OCI-LY7 (cell line): ENCODE data around the gene RAD51B. TPM values are rescaled to one million over a fixed set of nuclear protein-coding genes. Genes with fewer than 3 reads are reported as not detected.

Experiments
- BruUV-seq: library from RNA; stranded (reverse); fragments of 400-500 nt; replicated peaks from 2 replicates; lab custom pipeline; 2021; lab: Mats Ljungman, UMichigan
- CTCF ChIA-PET: fragments of 300-600 bp; sonication (Branson Sonifier 250); formaldehyde crosslinking; loops from one replicate; lab custom pipeline; 2022; ENCODE audit warnings: antibody characterized with exemption; ENCODE audit not compliant: unreplicated experiment; lab: Charles Lee
- POLR2A ChIA-PET: fragments of 300-600 bp; sonication (Branson Sonifier 250); formaldehyde crosslinking; loops from one replicate; lab custom pipeline; 2022; ENCODE audit warnings: antibody characterized with exemption; lab: Charles Lee
- DNase-seq: peaks from one replicate; pipeline ENCODE4 v3.0.0-alpha.2; 2015; ENCODE audit warnings: low spot score
- H2AFZ ChIP-seq: fragments of 200-600 bp; sonication (generic), shearing (Covaris generic); 2 replicates; pipeline ENCODE4 v1.6.1; 2014; ENCODE audit warnings: mild to moderate bottlenecking, antibody characterized with exemption, low read length, moderate library complexity
- H3K27ac ChIP-seq: fragments of 200-600 bp; sonication (generic); 2 replicates; pipeline ENCODE4 v1.5.1; 2014; ENCODE audit warnings: mixed run types, low read depth, mild to moderate bottlenecking, moderate library complexity, low read length, inconsistent platforms; ENCODE audit not compliant: poor library complexity, severe bottlenecking
- H3K36me3 ChIP-seq: fragments of 200-600 bp; sonication (generic); 2 replicates; pipeline ENCODE4 v1.6.1; 2014; ENCODE audit warnings: mild to moderate bottlenecking, antibody characterized with exemption, low read length, moderate library complexity, mixed read lengths; ENCODE audit not compliant: insufficient read depth
- H3K4me1 ChIP-seq: fragments of 200-600 bp; sonication (generic); 2 replicates; pipeline ENCODE4 v1.5.1; 2014; ENCODE audit warnings: mild to moderate bottlenecking, low read length; ENCODE audit not compliant: insufficient read depth, poor library complexity, severe bottlenecking
- H3K4me2 ChIP-seq: fragments of 200-600 bp; sonication (generic); 2 replicates; pipeline ENCODE4 v1.6.1; 2014; ENCODE audit warnings: mild to moderate bottlenecking, low read length
- H3K4me3 ChIP-seq: fragments of 200-600 bp; sonication (generic); 2 replicates; pipeline ENCODE4 v1.5.1; 2014; ENCODE audit warnings: mild to moderate bottlenecking, low read depth, low read length; ENCODE audit not compliant: poor library complexity, severe bottlenecking
- H3K79me2 ChIP-seq: fragments of 200-600 bp; sonication (generic); 2 replicates; pipeline ENCODE4 v1.6.1; 2016; ENCODE audit warnings: low read depth, mild to moderate bottlenecking, low read length, moderate library complexity, mixed read lengths; ENCODE audit not compliant: insufficient read depth
- H3K9me2 ChIP-seq: fragments of 200-600 bp; sonication (generic); 2 replicates; pipeline ENCODE4 v1.6.1; 2016; ENCODE audit warnings: mild to moderate bottlenecking, low read length, mixed read lengths; ENCODE audit not compliant: insufficient read depth
- H3K9me3 ChIP-seq: fragments of 200-600 bp; sonication (generic); 2 replicates; pipeline ENCODE4 v1.6.1; 2014; ENCODE audit warnings: mild to moderate bottlenecking, mixed run types, low read length, mixed read lengths
- H4K20me1 ChIP-seq: fragments of 200-600 bp; sonication (generic); 2 replicates; pipeline ENCODE4 v1.6.1; 2014; ENCODE audit warnings: mild to moderate bottlenecking, antibody characterized with exemption, low read length, moderate library complexity, mixed read lengths; ENCODE audit not compliant: insufficient read depth
- EZH2phosphoT487 ChIP-seq: fragments of 200-600 bp; sonication (generic); IDR thresholded peaks from 2 replicates; pipeline ENCODE4 v1.6.1; 2018; ENCODE audit warnings: low read depth, borderline replicate concordance, mild to moderate bottlenecking, mixed run types, antibody characterized with exemption, low read length, moderate library complexity, mixed read lengths
- intact Hi-C: fragments of 100-400 bp; cut with micrococcal nuclease; formaldehyde crosslinking; loops from one replicate; pipeline ENCODE4 v1.10.0; 2022; ENCODE audit not compliant: unreplicated experiment
- total RNA-seq, 2 experiments: library from RNA; depleted of rRNA in 1 of 2; stranded (reverse); fragments of >200 nt in 1 of 2; shearing (Covaris generic) in 1 of 2; gene quantifications; 2 replicates each; pipeline ENCODE4 v1.2.3, GENCODE V29; 2014 to 2022
- TF ChIP-seq, protein P1 (sequence below): fragments of 200-600 bp; sonication (generic); conservative IDR thresholded peaks from 2 replicates; pipeline ENCODE4 v1.5.1; 2014; ENCODE audit warnings: mild to moderate bottlenecking, antibody characterized with exemption, low read length, moderate library complexity, mixed read lengths

RAD51B gene
- total RNA-seq, 2 experiments from 2014 or later: 41.4 to 89.9 TPM

DNA sequence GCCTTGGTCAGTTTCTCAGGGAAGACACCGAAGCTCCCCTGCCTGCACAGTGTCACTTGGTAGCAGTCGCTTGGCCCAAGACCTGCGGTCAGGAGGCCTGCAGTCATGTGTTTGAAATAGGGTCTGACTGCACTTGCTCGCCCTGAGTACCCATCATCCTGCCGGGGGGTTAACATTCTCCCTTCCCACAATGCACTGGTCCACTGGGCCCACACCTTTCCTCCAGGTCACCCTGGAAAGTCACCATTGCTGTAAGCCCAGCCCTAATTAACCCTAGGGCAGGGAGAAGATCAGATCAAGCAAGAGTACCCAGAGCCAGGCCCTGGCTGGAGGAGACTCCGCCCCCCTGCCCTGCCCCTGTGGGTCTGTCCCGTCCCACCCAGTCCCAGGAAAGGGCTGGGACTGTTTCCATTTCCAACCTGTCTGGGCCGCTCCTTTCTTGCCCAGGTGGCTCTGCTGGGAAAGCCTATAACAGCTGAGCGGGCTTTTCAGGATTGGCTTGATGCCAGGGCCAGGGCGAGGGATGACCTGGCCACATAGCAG lies 886.2 kb downstream of the RAD51B start:
- Histone ChIP-seq H3K79me2 (no peaks in the 10 kb centered on the region), H3K27ac (no peak overlapping the region), H3K4me3 (no peak overlapping the region), H3K4me2 (no peak overlapping the region), H3K9me2 (no peaks in the 10 kb centered on the region), H3K9me3 (no peaks in the 10 kb centered on the region), H3K4me1 (peaks cover 4% of the 10 kb centered on the region), H3K36me3 (no peaks in the 10 kb centered on the region), H2AFZ (no peak overlapping the region), H4K20me1 (no peaks in the 10 kb centered on the region)
- no peak for DNase-seq
- TF ChIP-seq, protein P1, sequence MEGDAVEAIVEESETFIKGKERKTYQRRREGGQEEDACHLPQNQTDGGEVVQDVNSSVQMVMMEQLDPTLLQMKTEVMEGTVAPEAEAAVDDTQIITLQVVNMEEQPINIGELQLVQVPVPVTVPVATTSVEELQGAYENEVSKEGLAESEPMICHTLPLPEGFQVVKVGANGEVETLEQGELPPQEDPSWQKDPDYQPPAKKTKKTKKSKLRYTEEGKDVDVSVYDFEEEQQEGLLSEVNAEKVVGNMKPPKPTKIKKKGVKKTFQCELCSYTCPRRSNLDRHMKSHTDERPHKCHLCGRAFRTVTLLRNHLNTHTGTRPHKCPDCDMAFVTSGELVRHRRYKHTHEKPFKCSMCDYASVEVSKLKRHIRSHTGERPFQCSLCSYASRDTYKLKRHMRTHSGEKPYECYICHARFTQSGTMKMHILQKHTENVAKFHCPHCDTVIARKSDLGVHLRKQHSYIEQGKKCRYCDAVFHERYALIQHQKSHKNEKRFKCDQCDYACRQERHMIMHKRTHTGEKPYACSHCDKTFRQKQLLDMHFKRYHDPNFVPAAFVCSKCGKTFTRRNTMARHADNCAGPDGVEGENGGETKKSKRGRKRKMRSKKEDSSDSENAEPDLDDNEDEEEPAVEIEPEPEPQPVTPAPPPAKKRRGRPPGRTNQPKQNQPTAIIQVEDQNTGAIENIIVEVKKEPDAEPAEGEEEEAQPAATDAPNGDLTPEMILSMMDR: no peak
- TF ChIP-seq EZH2phosphoT487: no peak
- BruUV-seq: no TSS peak
- CTCF ChIA-PET: no interaction called here
- POLR2A ChIA-PET: no interaction called here
- intact Hi-C loops: no loop called here

DNA sequence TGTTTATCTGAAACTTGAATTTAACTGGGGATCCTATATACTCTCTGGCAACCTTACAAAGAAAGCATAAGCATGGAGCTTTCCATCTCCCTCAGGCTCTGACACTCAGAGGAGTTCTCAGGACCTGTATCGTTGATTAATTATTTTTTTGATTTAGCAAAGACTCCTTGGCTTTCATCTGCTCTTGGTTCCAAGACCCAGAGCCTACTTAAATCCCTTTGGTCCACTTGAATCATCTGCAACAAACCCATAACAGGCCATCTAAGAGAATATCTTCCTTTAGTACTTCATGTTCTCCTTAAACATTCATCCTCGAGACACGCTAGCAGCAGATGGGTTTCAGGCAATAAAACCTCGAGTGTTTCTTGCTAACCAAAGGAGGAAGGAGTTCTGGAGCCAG lies 887.9 kb downstream of the RAD51B start:
- no TSS peak for BruUV-seq

DNA sequence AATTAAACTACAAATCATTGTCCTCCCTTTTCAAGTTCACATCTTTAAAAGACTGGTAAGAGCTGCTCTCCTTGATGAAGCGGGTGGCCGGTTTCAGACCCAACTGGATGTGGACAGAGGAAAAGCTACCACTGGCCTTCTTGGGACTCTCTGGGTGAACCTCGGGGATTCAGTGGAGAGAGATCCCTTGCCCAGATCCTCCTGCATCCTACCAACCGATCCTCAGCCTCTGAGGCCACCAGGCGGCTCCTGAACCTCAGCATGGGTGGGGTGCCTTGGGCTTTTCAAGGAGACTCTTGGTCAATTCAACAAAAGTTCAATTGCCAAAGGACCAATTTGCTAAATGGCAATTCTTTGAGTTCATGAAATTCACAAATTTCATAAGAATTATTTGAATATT lies 888.8 kb downstream of the RAD51B start:
- ChIA-PET CTCF (interaction anchor here (0.9 kb wide), 1 partner anchor 38 kb away, joined by 3 read pairs; no protein-coding TSS in a partner anchor), POLR2A (no interaction called here)
- no TSS peak for BruUV-seq
- no peak overlapping the region for H3K4me3 ChIP-seq
- H3K27ac ChIP-seq: no peak overlapping the region
- intact Hi-C loops: no loop called here
- H3K4me2 ChIP-seq: no peak overlapping the region
- no peaks in the 10 kb centered on the region for H3K4me1 ChIP-seq
- no peaks in the 10 kb centered on the region for H3K79me2 ChIP-seq
- no peaks in the 10 kb centered on the region for H3K36me3 ChIP-seq
- H3K9me2 ChIP-seq: no peaks in the 10 kb centered on the region
- no peak for DNase-seq
- TF ChIP-seq, protein P1: no peak
- TF ChIP-seq EZH2phosphoT487: no peak
- no peaks in the 10 kb centered on the region for H3K9me3 ChIP-seq
- no peak overlapping the region for H2AFZ ChIP-seq
- no peaks in the 10 kb centered on the region for H4K20me1 ChIP-seq

More for the DNA sequence above, 887.9 kb downstream of the RAD51B start:
- Histone ChIP-seq H3K27ac (no peak overlapping the region), H4K20me1 (no peaks in the 10 kb centered on the region), H3K36me3 (no peaks in the 10 kb centered on the region), H3K4me2 (no peak overlapping the region), H3K4me1 (no peaks in the 10 kb centered on the region), H3K9me3 (no peaks in the 10 kb centered on the region), H3K9me2 (no peaks in the 10 kb centered on the region), H3K79me2 (no peaks in the 10 kb centered on the region), H2AFZ (no peak overlapping the region), H3K4me3 (no peak overlapping the region)
- no peak for TF ChIP-seq EZH2phosphoT487
- intact Hi-C loops: no loop called here
- DNase-seq: no peak
- ChIA-PET POLR2A (no interaction called here), CTCF (no interaction called here)
